Panc1 (cell line): ENCODE results near the gene BARHL1. TPM values are rescaled to one million over a fixed set of nuclear protein-coding genes. Genes with fewer than 3 reads are reported as not detected.

Source experiments
- ATAC-seq: fragments of 200-7000 bp; cut with Tn5 transposase; 2 replicates; pipeline ENCODE4 v1.9.1; 2020; ENCODE audit warnings: mild to moderate bottlenecking, moderate library complexity
- BruUV-seq: library from RNA; stranded (reverse); fragments of 400-500 nt; replicated peaks from 2 replicates; lab custom pipeline; 2021; lab: Mats Ljungman, UMichigan
- CTCF ChIA-PET: fragments of 300-600 bp; sonication (Branson Sonifier 250); formaldehyde crosslinking; loops from one replicate; lab custom pipeline; 2022; ENCODE audit warnings: antibody characterized with exemption; lab: Charles Lee
- POLR2A ChIA-PET: fragments of 300-600 bp; sonication (Branson Sonifier 250); formaldehyde crosslinking; loops from one replicate; lab custom pipeline; 2022; ENCODE audit warnings: antibody characterized with exemption; lab: Charles Lee
- DNase-seq: peaks from one replicate; pipeline ENCODE4 v3.0.0-alpha.2; 2010; ENCODE audit warnings: low read depth, low spot score
- H3K27ac ChIP-seq: 2 replicates; pipeline ENCODE4 v1.5.1; 2011; ENCODE audit warnings: mild to moderate bottlenecking, low read length, inconsistent platforms
- H3K27me3 ChIP-seq: fragments of 200-500 bp; sonication (Bioruptor generic); 2 replicates; pipeline ENCODE4 v1.6.0; 2014; ENCODE audit warnings: low read length, inconsistent platforms; ENCODE audit not compliant: control insufficient read depth, insufficient read depth
- H3K36me3 ChIP-seq: fragments of 200-500 bp; sonication (Bioruptor generic); 2 replicates; pipeline ENCODE4 v1.5.1; 2014; ENCODE audit warnings: inconsistent platforms, mild to moderate bottlenecking, low read length, moderate library complexity; ENCODE audit not compliant: control insufficient read depth, insufficient read depth
- H3K4me1 ChIP-seq: 2 replicates; pipeline ENCODE4 v1.5.1; 2011; ENCODE audit warnings: inconsistent platforms, mild to moderate bottlenecking, low read length, moderate library complexity; ENCODE audit not compliant: control insufficient read depth, insufficient read depth
- H3K4me3 ChIP-seq, 2 experiments: 2 replicates each; pipeline ENCODE4 v1.5.1; 2011 to 2012; ENCODE audit warnings: low read depth in 2 of 2, low read length in 2 of 2, mild to moderate bottlenecking in 2 of 2, inconsistent platforms in 1 of 2, moderate library complexity in 1 of 2
- H3K9me3 ChIP-seq: fragments of 200-500 bp; sonication (Bioruptor generic); 2 replicates; pipeline ENCODE4 v1.5.1; 2014; ENCODE audit warnings: low read depth, mild to moderate bottlenecking, inconsistent platforms, low read length, moderate library complexity; ENCODE audit not compliant: control insufficient read depth, insufficient read depth
- POLR2AphosphoS5 ChIP-seq: IDR thresholded peaks from 2 replicates; pipeline ENCODE4 v1.6.1; 2012; ENCODE audit warnings: mild to moderate bottlenecking, low read depth, low read length, moderate library complexity
- REST ChIP-seq, 2 experiments: IDR thresholded peaks; 2 replicates each; pipeline ENCODE4 v1.6.1; 2011 to 2012; ENCODE audit warnings: low read depth in 2 of 2, control low read depth in 1 of 2, low read length in 1 of 2, mild to moderate bottlenecking in 1 of 2, moderate library complexity in 1 of 2; ENCODE audit not compliant: insufficient read depth in 1 of 2
- SIN3A ChIP-seq: IDR thresholded peaks from 2 replicates; pipeline ENCODE4 v1.6.1; 2012; ENCODE audit warnings: low read depth, mild to moderate bottlenecking, low read length, moderate library complexity, borderline replicate concordance; ENCODE audit not compliant: insufficient read depth
- TCF7L2 ChIP-seq: IDR thresholded peaks from 2 replicates; pipeline ENCODE4 v1.6.1; 2011; ENCODE audit warnings: mild to moderate bottlenecking, low read depth, low read length, inconsistent platforms
- in situ Hi-C: cut with HindIII; loops from 2 replicates; pipeline ENCODE4 v1.10.0; 2016; ENCODE audit warnings: low sequenced_read_pairs, low pct_unique_long_range_greater_than_20kb
- intact Hi-C: fragments of 100-400 bp; cut with micrococcal nuclease; formaldehyde crosslinking; loops from one replicate; pipeline ENCODE4 v1.10.0; 2022; ENCODE audit not compliant: unreplicated experiment
- total RNA-seq: library from RNA; stranded (reverse); gene quantifications from one replicate; pipeline ENCODE4 v1.2.1, GENCODE V29; 2021; ENCODE audit not compliant: unreplicated experiment
- TF ChIP-seq, protein P1 (sequence below): fragments of 450-650 bp; IDR thresholded peaks from 2 replicates; pipeline ENCODE4 v1.5.1; 2017; ENCODE audit warnings: mild to moderate bottlenecking

BARHL1 gene
- total RNA-seq, 1 experiment from 2014 or later, result not detected

GRCh38 chr9:132600326-132600984, 18.0 kb downstream of the BARHL1 start:
- Histone ChIP-seq H3K36me3 (no peaks in the 10 kb centered on the region), H3K9me3 (no peaks in the 10 kb centered on the region), H3K27me3 (no peaks in the 10 kb centered on the region), H3K27ac (no peak overlapping the region), H3K4me3 (no peak overlapping the region), H3K4me1 (no peaks in the 10 kb centered on the region)
- ATAC-seq (no peak), DNase-seq (no peak)
- in situ Hi-C loops (no loop called here), intact Hi-C loops (no loop called here)
- CTCF ChIA-PET, result no interaction called here
- POLR2A ChIA-PET, result interaction anchor here (0.5 kb wide), 1 partner anchor 164 kb away, joined by 11 read pairs; no protein-coding TSS in a partner anchor
- TF ChIP-seq SIN3A (no peak), TCF7L2 (no peak), POLR2AphosphoS5 (no peak), REST (IDR thresholded peaks at IDR 0.05; ENCODE audit: insufficient read depth in 1 of 2, low read depth in 2 of 2, low read length in 1 of 2) (no peak)
- no TSS peak for BruUV-seq

GRCh38 chr9:132602207-132602606, 19.8 kb downstream of the BARHL1 start:
- BruUV-seq, result no TSS peak
- Histone ChIP-seq H3K9me3 (no peaks in the 10 kb centered on the region), H3K27ac (no peak overlapping the region), H3K27me3 (no peaks in the 10 kb centered on the region), H3K4me3 (no peak overlapping the region), H3K4me1 (no peaks in the 10 kb centered on the region), H3K36me3 (no peaks in the 10 kb centered on the region; the same call in 1 of the 2 replicates)
- TF ChIP-seq SIN3A (no peak), POLR2AphosphoS5 (no peak), REST (IDR thresholded peaks at IDR 0.05; ENCODE audit: insufficient read depth in 1 of 2, low read depth in 2 of 2, low read length in 1 of 2) (no peak), TCF7L2 (no peak)
- TF ChIP-seq, protein P1, sequence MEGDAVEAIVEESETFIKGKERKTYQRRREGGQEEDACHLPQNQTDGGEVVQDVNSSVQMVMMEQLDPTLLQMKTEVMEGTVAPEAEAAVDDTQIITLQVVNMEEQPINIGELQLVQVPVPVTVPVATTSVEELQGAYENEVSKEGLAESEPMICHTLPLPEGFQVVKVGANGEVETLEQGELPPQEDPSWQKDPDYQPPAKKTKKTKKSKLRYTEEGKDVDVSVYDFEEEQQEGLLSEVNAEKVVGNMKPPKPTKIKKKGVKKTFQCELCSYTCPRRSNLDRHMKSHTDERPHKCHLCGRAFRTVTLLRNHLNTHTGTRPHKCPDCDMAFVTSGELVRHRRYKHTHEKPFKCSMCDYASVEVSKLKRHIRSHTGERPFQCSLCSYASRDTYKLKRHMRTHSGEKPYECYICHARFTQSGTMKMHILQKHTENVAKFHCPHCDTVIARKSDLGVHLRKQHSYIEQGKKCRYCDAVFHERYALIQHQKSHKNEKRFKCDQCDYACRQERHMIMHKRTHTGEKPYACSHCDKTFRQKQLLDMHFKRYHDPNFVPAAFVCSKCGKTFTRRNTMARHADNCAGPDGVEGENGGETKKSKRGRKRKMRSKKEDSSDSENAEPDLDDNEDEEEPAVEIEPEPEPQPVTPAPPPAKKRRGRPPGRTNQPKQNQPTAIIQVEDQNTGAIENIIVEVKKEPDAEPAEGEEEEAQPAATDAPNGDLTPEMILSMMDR, result no peak
- ATAC-seq (no peak), DNase-seq (no peak)
- in situ Hi-C loops, result no loop called here
- intact Hi-C loops, result no loop called here
- ChIA-PET POLR2A (no interaction called here), CTCF (no interaction called here)
